ENCODE results near the gene TMEM235.

TMEM235 gene

DNA sequence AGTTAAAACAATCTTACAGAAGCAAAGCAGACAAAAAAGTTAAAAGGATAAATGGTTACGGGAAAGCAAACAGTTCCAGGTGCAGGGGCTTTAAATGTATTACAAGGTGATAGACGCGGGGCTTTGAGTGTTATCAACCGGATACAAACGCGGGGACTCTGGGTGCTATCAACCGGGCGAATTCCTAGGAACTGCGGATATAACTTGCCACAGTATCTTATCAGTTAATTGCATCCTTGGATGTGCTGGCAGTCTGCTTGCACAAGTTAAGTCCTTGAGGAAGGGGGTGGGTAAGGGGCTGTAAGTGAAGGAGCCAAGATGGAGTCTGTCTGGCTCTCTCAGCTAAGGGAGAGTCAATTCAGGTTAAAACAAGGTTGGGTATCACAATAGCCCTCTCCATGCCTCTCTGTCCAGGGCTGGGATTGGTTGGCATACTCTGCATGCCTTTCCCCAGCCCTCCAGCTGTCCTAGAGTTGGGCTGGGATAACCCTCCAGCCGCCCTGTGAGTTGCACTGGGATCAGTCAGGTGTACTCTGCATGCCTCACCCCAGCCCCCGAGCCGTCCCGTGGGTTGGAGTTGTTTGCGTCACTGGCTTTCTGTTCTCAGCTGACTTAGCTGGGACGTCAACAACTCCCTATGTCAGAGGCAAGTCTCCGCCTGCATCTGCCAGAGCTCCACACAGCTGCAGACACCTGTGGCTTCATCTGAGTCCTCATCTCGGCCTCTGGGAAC, 40.9 kb downstream of the TMEM235 start:
- peak overlapping the region; percentile 29 for H2AFZ ChIP-seq (ENCODE audit: low read depth, low read length)
- H3K36me3 ChIP-seq (ENCODE audit: control insufficient read depth in 1 of 2, insufficient read depth in 2 of 2, low read depth in 1 of 2, low read length in 2 of 2), result no peaks in the 10 kb centered on the region
- H2BK120ac ChIP-seq (ENCODE audit: low read depth, low read length), result peak overlapping the region; percentile 77
- H3K27ac ChIP-seq (ENCODE audit: low read length, poor library complexity, severe bottlenecking), result no peak overlapping the region
- peak overlapping the region; percentile 23 for H3K4me2 ChIP-seq (ENCODE audit: low read length, poor library complexity, severe bottlenecking)
- H3K23ac ChIP-seq (ENCODE audit: low read length in 2 of 2), result no peak overlapping the region
- peak overlapping the region; percentile 89 for H4K8ac ChIP-seq (ENCODE audit: low read length)
- H2AK5ac ChIP-seq (ENCODE audit: low read length, severe bottlenecking), result no peak overlapping the region
- H2BK5ac ChIP-seq (ENCODE audit: low read depth, low read length, poor library complexity, severe bottlenecking), result no peak overlapping the region
- peak overlapping the region in 1 of 2 experiments; percentile 49 for H3K4ac ChIP-seq (ENCODE audit: low read depth in 1 of 2, low read length in 2 of 2)
- WGBS, result 31% methylated on average over 17 of the region's 17 CpGs
- peak; percentile 95 for DNase-seq
- peaks cover 10 to 76% of the 10 kb centered on the region in 2 experiments for H3K27me3 ChIP-seq (ENCODE audit: control insufficient read depth in 1 of 2, insufficient read depth in 1 of 2, low read length in 2 of 2)
- H3K9me3 ChIP-seq (ENCODE audit: control insufficient read depth, low read length), result no peaks in the 10 kb centered on the region
- H3K9ac ChIP-seq (ENCODE audit: low read length), result no peak overlapping the region
- no peak overlapping the region for H3K4me3 ChIP-seq (ENCODE audit: insufficient read depth in 1 of 2, low read depth in 1 of 2, low read length in 2 of 2)
- peak overlapping the region; percentile 29 for H2BK15ac ChIP-seq (ENCODE audit: low read depth, poor library complexity, severe bottlenecking)
- H3K14ac ChIP-seq (ENCODE audit: low read length in 2 of 2), result no peak overlapping the region
- H3K79me1 ChIP-seq (replicated peaks; ENCODE audit: low read length, poor library complexity, severe bottlenecking), result no peaks in the 10 kb centered on the region
- peak overlapping the region; percentile 61 to 88 for H2BK12ac ChIP-seq (ENCODE audit: low read length in 2 of 2)
- peaks cover 42% of the 10 kb centered on the region for H3K4me1 ChIP-seq (ENCODE audit: control insufficient read depth, insufficient read depth, low read depth, low read length)
- peak overlapping the region; percentile 77 for H4K91ac ChIP-seq (ENCODE audit: low read length)
- peak overlapping the region; percentile 3 to 73 for H3K18ac ChIP-seq (ENCODE audit: low read depth in 1 of 2, low read length in 2 of 2)

DNA sequence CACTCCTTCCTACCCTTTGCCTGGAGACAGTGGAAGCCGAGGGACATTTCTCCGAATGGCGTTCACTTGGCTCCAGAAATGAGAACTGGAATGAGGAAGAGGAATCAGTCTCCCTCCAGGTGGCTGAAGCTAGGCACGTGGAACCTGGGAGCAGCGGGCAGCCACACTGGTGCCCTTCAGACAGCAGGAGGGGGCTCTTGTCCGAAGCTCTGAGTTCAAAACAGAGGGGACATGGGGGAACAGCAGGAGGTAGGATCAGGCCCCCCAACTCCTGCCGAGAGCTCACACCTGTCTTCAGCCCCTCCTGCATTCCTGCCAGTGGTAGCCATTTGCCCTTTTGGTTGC, 41.5 kb downstream of the TMEM235 start:
- H4K8ac ChIP-seq (ENCODE audit: low read length), result peak overlapping the region; percentile 89
- DNase-seq, result no peak
- peak overlapping the region in 1 of 2 experiments; percentile 47 for H3K4ac ChIP-seq (ENCODE audit: low read depth in 1 of 2, low read length in 2 of 2)
- H3K18ac ChIP-seq (ENCODE audit: low read depth in 1 of 2, low read length in 2 of 2), result peak overlapping the region; percentile 9 to 73
- H4K91ac ChIP-seq (ENCODE audit: low read length), result peak overlapping the region; percentile 77
- H2BK5ac ChIP-seq (ENCODE audit: low read depth, low read length, poor library complexity, severe bottlenecking), result no peak overlapping the region
- peak overlapping the region; percentile 29 for H2BK15ac ChIP-seq (ENCODE audit: low read depth, poor library complexity, severe bottlenecking)
- no peak overlapping the region for H3K14ac ChIP-seq (ENCODE audit: low read length in 2 of 2)
- H3K4me1 ChIP-seq (ENCODE audit: control insufficient read depth, insufficient read depth, low read depth, low read length), result peaks cover 40% of the 10 kb centered on the region
- H3K9me3 ChIP-seq (ENCODE audit: control insufficient read depth, low read length), result no peaks in the 10 kb centered on the region
- no peaks in the 10 kb centered on the region for H3K36me3 ChIP-seq (ENCODE audit: control insufficient read depth in 1 of 2, insufficient read depth in 2 of 2, low read depth in 1 of 2, low read length in 2 of 2)
- 76% methylated on average over 7 of the region's 7 CpGs for WGBS
- no peak overlapping the region for H3K27ac ChIP-seq (ENCODE audit: low read length, poor library complexity, severe bottlenecking)
- peak overlapping the region; percentile 29 for H2AFZ ChIP-seq (ENCODE audit: low read depth, low read length)
- peak overlapping the region; percentile 77 for H2BK120ac ChIP-seq (ENCODE audit: low read depth, low read length)
- peaks cover 12 to 73% of the 10 kb centered on the region in 2 experiments for H3K27me3 ChIP-seq (ENCODE audit: control insufficient read depth in 1 of 2, insufficient read depth in 1 of 2, low read length in 2 of 2)
- H2BK12ac ChIP-seq (ENCODE audit: low read length in 2 of 2), result peak overlapping the region; percentile 61 to 88
- peak overlapping the region; percentile 23 for H3K4me2 ChIP-seq (ENCODE audit: low read length, poor library complexity, severe bottlenecking)
- no peak overlapping the region for H2AK5ac ChIP-seq (ENCODE audit: low read length, severe bottlenecking)
- H3K9ac ChIP-seq (ENCODE audit: low read length), result no peak overlapping the region
- H3K4me3 ChIP-seq (ENCODE audit: insufficient read depth in 1 of 2, low read depth in 1 of 2, low read length in 2 of 2), result no peak overlapping the region
- no peaks in the 10 kb centered on the region for H3K79me1 ChIP-seq (replicated peaks; ENCODE audit: low read length, poor library complexity, severe bottlenecking)
- no peak overlapping the region for H3K23ac ChIP-seq (ENCODE audit: low read length in 2 of 2)

DNA sequence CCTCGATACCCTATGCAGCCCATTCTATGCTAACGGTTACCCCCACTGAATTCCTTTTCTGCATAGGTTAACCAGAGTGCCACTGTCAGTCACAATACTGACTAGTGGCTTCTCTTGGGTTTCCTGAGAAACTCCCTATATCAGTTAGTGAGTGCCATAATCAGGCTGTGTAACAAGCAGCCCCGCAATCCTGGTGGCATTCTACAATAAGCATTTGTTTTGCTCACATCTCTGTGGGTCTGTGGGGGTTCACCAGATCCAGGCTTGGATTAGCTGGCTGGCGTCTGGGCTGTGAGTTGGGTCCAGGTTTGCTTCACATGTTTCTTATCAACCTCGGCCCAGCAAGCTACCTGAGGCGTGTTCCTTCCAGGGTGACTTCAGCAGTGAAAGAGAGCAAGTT, 42.4 kb downstream of the TMEM235 start:
- Histone ChIP-seq H3K18ac (ENCODE audit: low read depth in 1 of 2, low read length in 2 of 2) (no peak overlapping the region), H3K36me3 (ENCODE audit: control insufficient read depth in 1 of 2, insufficient read depth in 2 of 2, low read depth in 1 of 2, low read length in 2 of 2) (no peaks in the 10 kb centered on the region), H3K23ac (ENCODE audit: low read length in 2 of 2) (no peak overlapping the region), H2BK120ac (ENCODE audit: low read depth, low read length) (no peak overlapping the region), H3K4me2 (ENCODE audit: low read length, poor library complexity, severe bottlenecking) (no peak overlapping the region), H2AFZ (ENCODE audit: low read depth, low read length) (no peak overlapping the region), H4K91ac (ENCODE audit: low read length) (peak overlapping the region; percentile 73), H3K27me3 (ENCODE audit: control insufficient read depth in 1 of 2, insufficient read depth in 1 of 2, low read length in 2 of 2) (peaks cover 8 to 67% of the 10 kb centered on the region in 2 experiments), H3K9ac (ENCODE audit: low read length) (no peak overlapping the region), H2AK5ac (ENCODE audit: low read length, severe bottlenecking) (no peak overlapping the region), H3K14ac (ENCODE audit: low read length in 2 of 2) (no peak overlapping the region), H2BK12ac (ENCODE audit: low read length in 2 of 2) (no peak overlapping the region), H2BK15ac (ENCODE audit: low read depth, poor library complexity, severe bottlenecking) (no peak overlapping the region), H4K8ac (ENCODE audit: low read length) (no peak overlapping the region), H3K4ac (ENCODE audit: low read depth in 1 of 2, low read length in 2 of 2) (no peak overlapping the region), H3K9me3 (ENCODE audit: control insufficient read depth, low read length) (no peaks in the 10 kb centered on the region), H2BK5ac (ENCODE audit: low read depth, low read length, poor library complexity, severe bottlenecking) (no peak overlapping the region), H3K4me1 (ENCODE audit: control insufficient read depth, insufficient read depth, low read depth, low read length) (peaks cover 40% of the 10 kb centered on the region), H3K4me3 (ENCODE audit: insufficient read depth in 1 of 2, low read depth in 1 of 2, low read length in 2 of 2) (no peak overlapping the region), H3K79me1 (replicated peaks; ENCODE audit: low read length, poor library complexity, severe bottlenecking) (no peaks in the 10 kb centered on the region), H3K27ac (ENCODE audit: low read length, poor library complexity, severe bottlenecking) (no peak overlapping the region)
- 94% methylated on average over 6 of the region's 6 CpGs for WGBS
- DNase-seq, result no peak

GRCh38 chr17:78275355-78275754, 43.9 kb downstream of the TMEM235 start:
- peaks cover 27% of the 10 kb centered on the region for H3K4me1 ChIP-seq (ENCODE audit: control insufficient read depth, insufficient read depth, low read depth, low read length)
- no peak for DNase-seq
- WGBS, result 94% methylated on average over 4 of the region's 5 CpGs

More at GRCh38 chr17:78275355-78275754, 43.9 kb downstream of the TMEM235 start:
- Histone ChIP-seq H3K4me3 (ENCODE audit: insufficient read depth in 1 of 2, low read depth in 1 of 2, low read length in 2 of 2) (no peak overlapping the region), H3K9ac (ENCODE audit: low read length) (no peak overlapping the region), H3K9me3 (ENCODE audit: control insufficient read depth, low read length) (no peaks in the 10 kb centered on the region), H3K79me1 (replicated peaks; ENCODE audit: low read length, poor library complexity, severe bottlenecking) (no peaks in the 10 kb centered on the region), H3K14ac (ENCODE audit: low read length in 2 of 2) (no peak overlapping the region), H4K91ac (ENCODE audit: low read length) (no peak overlapping the region), H2BK15ac (ENCODE audit: low read depth, poor library complexity, severe bottlenecking) (no peak overlapping the region), H4K8ac (ENCODE audit: low read length) (no peak overlapping the region), H3K27me3 (ENCODE audit: control insufficient read depth in 1 of 2, insufficient read depth in 1 of 2, low read length in 2 of 2) (peaks cover 5 to 54% of the 10 kb centered on the region in 2 experiments), H3K4me2 (ENCODE audit: low read length, poor library complexity, severe bottlenecking) (no peak overlapping the region), H2BK5ac (ENCODE audit: low read depth, low read length, poor library complexity, severe bottlenecking) (no peak overlapping the region), H3K4ac (ENCODE audit: low read depth in 1 of 2, low read length in 2 of 2) (no peak overlapping the region), H3K18ac (ENCODE audit: low read depth in 1 of 2, low read length in 2 of 2) (no peak overlapping the region), H3K27ac (ENCODE audit: low read length, poor library complexity, severe bottlenecking) (no peak overlapping the region), H2AK5ac (ENCODE audit: low read length, severe bottlenecking) (no peak overlapping the region), H3K36me3 (ENCODE audit: control insufficient read depth in 1 of 2, insufficient read depth in 2 of 2, low read depth in 1 of 2, low read length in 2 of 2) (no peaks in the 10 kb centered on the region), H2AFZ (ENCODE audit: low read depth, low read length) (no peak overlapping the region), H3K23ac (ENCODE audit: low read length in 2 of 2) (no peak overlapping the region), H2BK120ac (ENCODE audit: low read depth, low read length) (no peak overlapping the region), H2BK12ac (ENCODE audit: low read length in 2 of 2) (no peak overlapping the region)
